Measurements from ENCODE around the gene SH2D3C.

DNA sequence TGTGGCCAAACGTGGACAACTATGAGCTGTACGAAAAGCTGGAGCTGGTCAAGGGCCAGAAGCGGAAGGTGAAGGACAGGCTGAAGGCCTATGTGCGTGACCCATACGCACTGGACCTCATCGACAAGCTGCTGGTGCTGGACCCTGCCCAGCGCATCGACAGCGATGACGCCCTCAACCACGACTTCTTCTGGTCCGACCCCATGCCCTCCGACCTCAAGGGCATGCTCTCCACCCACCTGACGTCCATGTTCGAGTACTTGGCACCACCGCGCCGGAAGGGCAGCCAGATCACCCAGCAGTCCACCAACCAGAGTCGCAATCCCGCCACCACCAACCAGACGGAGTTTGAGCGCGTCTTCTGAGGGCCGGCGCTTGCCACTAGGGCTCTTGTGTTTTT, 10.7 kb upstream of the SH2D3C start:
- TF ChIP-seq, protein P1, sequence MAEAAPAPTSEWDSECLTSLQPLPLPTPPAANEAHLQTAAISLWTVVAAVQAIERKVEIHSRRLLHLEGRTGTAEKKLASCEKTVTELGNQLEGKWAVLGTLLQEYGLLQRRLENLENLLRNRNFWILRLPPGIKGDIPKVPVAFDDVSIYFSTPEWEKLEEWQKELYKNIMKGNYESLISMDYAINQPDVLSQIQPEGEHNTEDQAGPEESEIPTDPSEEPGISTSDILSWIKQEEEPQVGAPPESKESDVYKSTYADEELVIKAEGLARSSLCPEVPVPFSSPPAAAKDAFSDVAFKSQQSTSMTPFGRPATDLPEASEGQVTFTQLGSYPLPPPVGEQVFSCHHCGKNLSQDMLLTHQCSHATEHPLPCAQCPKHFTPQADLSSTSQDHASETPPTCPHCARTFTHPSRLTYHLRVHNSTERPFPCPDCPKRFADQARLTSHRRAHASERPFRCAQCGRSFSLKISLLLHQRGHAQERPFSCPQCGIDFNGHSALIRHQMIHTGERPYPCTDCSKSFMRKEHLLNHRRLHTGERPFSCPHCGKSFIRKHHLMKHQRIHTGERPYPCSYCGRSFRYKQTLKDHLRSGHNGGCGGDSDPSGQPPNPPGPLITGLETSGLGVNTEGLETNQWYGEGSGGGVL (tag by site-specific recombination; IDR thresholded peaks at IDR 0.05): no peak
- TF ChIP-seq EGR2 (tag by site-specific recombination; IDR thresholded peaks at IDR 0.05; ENCODE audit: low read depth): no peak
- TF ChIP-seq, protein P2, sequence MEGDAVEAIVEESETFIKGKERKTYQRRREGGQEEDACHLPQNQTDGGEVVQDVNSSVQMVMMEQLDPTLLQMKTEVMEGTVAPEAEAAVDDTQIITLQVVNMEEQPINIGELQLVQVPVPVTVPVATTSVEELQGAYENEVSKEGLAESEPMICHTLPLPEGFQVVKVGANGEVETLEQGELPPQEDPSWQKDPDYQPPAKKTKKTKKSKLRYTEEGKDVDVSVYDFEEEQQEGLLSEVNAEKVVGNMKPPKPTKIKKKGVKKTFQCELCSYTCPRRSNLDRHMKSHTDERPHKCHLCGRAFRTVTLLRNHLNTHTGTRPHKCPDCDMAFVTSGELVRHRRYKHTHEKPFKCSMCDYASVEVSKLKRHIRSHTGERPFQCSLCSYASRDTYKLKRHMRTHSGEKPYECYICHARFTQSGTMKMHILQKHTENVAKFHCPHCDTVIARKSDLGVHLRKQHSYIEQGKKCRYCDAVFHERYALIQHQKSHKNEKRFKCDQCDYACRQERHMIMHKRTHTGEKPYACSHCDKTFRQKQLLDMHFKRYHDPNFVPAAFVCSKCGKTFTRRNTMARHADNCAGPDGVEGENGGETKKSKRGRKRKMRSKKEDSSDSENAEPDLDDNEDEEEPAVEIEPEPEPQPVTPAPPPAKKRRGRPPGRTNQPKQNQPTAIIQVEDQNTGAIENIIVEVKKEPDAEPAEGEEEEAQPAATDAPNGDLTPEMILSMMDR (tag by site-specific recombination; IDR thresholded peaks at IDR 0.05): no peak
- TF ChIP-seq SALL2 (tag by site-specific recombination; IDR thresholded peaks at IDR 0.05; ENCODE audit: borderline replicate concordance): no peak
- TF ChIP-seq, protein P3, sequence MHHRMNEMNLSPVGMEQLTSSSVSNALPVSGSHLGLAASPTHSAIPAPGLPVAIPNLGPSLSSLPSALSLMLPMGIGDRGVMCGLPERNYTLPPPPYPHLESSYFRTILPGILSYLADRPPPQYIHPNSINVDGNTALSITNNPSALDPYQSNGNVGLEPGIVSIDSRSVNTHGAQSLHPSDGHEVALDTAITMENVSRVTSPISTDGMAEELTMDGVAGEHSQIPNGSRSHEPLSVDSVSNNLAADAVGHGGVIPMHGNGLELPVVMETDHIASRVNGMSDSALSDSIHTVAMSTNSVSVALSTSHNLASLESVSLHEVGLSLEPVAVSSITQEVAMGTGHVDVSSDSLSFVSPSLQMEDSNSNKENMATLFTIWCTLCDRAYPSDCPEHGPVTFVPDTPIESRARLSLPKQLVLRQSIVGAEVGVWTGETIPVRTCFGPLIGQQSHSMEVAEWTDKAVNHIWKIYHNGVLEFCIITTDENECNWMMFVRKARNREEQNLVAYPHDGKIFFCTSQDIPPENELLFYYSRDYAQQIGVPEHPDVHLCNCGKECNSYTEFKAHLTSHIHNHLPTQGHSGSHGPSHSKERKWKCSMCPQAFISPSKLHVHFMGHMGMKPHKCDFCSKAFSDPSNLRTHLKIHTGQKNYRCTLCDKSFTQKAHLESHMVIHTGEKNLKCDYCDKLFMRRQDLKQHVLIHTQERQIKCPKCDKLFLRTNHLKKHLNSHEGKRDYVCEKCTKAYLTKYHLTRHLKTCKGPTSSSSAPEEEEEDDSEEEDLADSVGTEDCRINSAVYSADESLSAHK (tag by site-specific recombination; IDR thresholded peaks at IDR 0.05): no peak
- TF ChIP-seq HOXA7 (CRISPR knock-in tag; IDR thresholded peaks at IDR 0.05; ENCODE audit: borderline replicate concordance): no peak
- TF ChIP-seq, protein P4, sequence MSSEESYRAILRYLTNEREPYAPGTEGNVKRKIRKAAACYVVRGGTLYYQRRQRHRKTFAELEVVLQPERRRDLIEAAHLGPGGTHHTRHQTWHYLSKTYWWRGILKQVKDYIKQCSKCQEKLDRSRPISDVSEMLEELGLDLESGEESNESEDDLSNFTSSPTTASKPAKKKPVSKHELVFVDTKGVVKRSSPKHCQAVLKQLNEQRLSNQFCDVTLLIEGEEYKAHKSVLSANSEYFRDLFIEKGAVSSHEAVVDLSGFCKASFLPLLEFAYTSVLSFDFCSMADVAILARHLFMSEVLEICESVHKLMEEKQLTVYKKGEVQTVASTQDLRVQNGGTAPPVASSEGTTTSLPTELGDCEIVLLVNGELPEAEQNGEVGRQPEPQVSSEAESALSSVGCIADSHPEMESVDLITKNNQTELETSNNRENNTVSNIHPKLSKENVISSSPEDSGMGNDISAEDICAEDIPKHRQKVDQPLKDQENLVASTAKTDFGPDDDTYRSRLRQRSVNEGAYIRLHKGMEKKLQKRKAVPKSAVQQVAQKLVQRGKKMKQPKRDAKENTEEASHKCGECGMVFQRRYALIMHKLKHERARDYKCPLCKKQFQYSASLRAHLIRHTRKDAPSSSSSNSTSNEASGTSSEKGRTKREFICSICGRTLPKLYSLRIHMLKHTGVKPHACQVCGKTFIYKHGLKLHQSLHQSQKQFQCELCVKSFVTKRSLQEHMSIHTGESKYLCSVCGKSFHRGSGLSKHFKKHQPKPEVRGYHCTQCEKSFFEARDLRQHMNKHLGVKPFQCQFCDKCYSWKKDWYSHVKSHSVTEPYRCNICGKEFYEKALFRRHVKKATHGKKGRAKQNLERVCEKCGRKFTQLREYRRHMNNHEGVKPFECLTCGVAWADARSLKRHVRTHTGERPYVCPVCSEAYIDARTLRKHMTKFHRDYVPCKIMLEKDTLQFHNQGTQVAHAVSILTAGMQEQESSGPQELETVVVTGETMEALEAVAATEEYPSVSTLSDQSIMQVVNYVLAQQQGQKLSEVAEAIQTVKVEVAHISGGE (tag by site-specific recombination; conservative IDR thresholded peaks at IDR 0.05; ENCODE audit: low read depth): no peak
- TF ChIP-seq ZNF324 (tag by site-specific recombination; IDR thresholded peaks at IDR 0.05): no peak
- TF ChIP-seq SP2 (tag by site-specific recombination; IDR thresholded peaks at IDR 0.05): no peak
- TF ChIP-seq, protein P5, sequence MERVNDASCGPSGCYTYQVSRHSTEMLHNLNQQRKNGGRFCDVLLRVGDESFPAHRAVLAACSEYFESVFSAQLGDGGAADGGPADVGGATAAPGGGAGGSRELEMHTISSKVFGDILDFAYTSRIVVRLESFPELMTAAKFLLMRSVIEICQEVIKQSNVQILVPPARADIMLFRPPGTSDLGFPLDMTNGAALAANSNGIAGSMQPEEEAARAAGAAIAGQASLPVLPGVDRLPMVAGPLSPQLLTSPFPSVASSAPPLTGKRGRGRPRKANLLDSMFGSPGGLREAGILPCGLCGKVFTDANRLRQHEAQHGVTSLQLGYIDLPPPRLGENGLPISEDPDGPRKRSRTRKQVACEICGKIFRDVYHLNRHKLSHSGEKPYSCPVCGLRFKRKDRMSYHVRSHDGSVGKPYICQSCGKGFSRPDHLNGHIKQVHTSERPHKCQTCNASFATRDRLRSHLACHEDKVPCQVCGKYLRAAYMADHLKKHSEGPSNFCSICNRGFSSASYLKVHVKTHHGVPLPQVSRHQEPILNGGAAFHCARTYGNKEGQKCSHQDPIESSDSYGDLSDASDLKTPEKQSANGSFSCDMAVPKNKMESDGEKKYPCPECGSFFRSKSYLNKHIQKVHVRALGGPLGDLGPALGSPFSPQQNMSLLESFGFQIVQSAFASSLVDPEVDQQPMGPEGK (tag by site-specific recombination; IDR thresholded peaks at IDR 0.05): no peak
- TF ChIP-seq ZNF785 (tag by site-specific recombination; IDR thresholded peaks at IDR 0.05): no peak
- no peak for TF ChIP-seq ZNF138 (tag by site-specific recombination; IDR thresholded peaks at IDR 0.05; ENCODE audit: borderline replicate concordance)
- TF ChIP-seq KLF10 (tag by site-specific recombination; IDR thresholded peaks at IDR 0.05): no peak
- no peak for TF ChIP-seq ZNF184 (tag by site-specific recombination; IDR thresholded peaks at IDR 0.05)

Data from HEK293 (cell line).